ENCODE data around the gene FBP1.

Gene FBP1

DNA sequence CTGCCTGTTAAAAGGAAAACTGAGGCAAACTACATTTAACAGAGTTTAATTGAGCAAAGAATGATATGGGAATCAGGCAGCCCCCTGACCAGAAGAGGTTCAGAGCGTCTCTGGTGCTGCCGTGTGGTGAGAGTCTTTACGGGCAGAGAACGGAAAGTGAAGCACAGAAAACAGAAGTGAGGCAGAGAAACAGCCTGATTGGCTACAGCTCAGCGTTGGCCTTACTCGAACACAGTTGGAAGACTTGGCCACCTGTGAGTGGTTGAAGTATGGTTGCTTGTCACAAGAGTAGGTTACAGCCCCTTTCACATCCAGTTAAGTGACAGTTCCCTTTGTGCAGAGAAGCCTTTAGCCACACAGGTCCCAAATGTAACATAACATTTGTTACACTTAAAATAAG lies 16.9 kb upstream of the FBP1 start:
- DNase-seq (ENCODE audit: low spot score) = no peak

DNA sequence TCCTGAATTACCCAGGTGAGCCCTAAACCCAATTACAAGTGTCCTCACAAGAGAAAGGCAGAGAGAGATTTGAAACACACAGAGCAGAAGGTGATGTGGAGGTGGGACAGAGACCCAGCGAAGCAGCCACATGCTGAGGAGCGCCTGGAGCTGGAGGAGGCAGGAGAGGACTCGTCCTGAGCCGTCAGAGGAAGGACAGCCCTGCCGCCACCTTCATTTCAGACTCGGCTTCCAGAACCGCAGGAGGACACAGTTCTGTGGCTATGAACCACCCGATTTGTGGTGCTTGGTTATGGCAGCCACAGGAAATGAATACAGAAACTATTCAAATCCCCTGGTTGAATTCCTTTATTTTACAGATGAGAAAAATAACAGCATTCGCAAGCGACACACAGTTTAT lies 16.4 kb upstream of the FBP1 start:
- DNase-seq (ENCODE audit: low spot score) = no peak

DNA sequence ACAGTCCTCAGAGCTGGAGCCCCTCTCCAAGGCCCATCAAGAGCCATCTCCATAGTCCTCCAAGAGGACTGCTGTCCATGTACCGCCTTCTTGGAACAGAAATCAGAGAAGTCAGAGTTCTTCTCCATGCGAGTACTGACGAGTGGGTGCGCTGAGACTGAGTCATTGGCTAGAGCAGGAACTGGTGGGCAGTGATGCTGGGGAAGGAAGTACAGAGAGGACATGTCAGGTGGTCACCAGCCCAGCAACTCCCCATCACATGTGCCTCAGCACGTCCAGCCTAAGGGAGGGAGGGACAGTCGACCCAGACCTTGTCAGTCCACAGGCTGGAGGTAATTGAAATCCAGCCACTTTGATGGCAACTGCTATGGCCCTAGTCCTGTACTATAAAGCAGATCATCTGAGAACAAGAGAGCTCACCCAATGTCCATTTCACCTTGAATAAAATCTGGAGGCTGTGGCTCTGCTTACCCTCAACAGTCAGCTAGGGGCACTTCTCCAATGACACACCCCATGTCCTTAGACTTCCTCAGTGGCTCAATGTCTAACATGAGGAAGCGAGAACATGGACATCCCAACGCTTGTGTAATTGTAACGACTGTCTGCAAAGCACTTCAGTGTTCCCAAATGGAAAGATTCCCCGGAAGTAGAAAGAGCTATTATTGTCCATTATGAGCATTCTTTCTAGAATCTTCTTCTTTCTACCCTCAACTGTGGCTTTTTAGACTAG lies 15.0 kb upstream of the FBP1 start:
- DNase-seq (ENCODE audit: low spot score) = no peak

DNA sequence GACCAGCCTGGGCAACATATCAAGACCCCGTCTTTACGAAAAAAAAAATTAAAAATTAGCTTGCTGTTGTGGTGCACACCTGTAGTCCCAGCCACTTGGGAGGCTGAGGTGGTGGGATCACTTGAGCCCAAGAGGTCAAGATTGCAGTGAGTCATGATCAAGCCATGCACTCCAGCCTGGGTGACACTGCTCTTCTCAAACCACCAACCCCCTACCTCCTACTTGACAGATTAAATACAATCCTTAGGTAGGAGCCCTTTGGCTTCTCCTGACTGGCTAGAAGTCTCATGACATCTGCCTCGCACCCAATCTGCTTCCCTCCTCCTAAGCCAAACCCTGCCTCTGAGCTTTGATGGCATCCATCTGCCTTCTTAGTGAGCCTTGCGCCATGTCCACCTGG lies 11.6 kb upstream of the FBP1 start:
- no peak for DNase-seq (ENCODE audit: low spot score)

DNA sequence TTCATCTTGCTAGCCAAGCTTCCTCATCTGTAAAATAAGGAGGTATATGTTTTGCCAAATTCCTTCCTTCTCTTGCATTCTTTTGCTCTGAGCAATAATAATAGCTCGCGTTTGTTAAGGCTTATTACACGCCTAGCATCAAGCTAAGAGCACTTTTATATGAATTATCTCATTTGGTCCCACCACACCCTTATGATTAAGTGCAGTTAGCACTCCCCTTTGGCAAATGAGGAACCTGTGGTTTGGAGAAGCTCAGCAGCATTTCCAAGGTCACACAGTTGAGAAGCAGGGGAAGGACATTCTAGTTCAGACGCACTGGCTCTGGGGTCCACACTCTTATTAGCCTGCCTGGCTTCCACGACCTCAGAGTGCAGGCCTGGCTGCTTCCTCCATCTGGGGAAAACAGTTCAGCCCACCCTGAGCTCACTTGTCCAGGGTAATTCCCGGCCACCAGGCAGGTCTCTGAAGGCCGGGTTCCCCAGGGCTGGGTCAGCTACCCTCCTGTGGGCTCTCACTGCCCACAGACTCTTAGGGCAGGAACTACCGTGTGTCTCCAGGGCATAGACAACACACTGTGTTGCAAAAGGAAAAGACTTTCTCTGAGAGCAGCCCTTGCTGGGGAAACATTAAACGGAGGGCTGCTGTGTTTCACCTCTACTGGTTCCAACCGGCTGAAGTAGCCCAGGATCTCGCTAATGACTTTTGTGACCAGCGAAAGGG lies 9.9 kb upstream of the FBP1 start:
- DNase-seq (ENCODE audit: low spot score) = no peak

DNA sequence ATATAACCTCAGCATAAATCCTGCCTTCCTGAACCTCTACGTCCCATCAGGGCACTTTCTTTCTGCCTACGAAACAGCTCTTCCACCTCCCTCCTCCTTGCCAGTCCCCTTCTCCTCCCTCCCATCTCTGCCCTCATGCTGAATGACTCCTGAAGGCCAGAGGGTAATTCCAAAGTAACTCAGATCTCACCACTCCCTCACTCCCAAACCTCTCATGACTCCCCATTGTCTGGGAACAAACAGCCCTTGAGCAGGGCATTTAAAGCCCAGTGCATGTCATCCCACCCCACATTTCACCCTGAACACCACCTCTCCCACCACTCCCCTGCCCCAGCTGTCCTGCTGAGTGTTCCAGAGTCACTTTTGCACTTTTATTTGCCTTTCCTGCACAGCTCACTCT lies 8.9 kb upstream of the FBP1 start:
- no peak for DNase-seq (ENCODE audit: low spot score)

DNA sequence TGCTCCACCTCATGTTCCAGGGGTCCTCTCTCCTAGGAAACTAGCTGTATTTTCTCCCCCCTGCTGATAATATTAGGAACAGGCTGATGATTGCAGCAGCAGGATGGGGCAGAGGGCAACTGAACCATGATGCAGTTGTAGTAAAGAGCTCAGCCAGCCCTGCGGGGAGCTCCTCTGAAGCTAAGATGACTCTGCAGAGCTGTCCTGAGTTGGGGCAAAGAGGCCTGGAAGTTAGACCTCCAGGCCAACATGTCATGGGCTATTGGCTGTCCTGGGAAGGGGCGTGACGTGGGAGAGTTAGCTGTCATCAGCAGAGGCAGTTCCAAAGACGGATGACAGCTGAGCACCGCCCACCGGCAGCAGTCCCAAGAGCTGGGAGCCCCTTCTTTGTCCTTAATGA lies 6.6 kb upstream of the FBP1 start:
- no peak for DNase-seq (ENCODE audit: low spot score)

DNA sequence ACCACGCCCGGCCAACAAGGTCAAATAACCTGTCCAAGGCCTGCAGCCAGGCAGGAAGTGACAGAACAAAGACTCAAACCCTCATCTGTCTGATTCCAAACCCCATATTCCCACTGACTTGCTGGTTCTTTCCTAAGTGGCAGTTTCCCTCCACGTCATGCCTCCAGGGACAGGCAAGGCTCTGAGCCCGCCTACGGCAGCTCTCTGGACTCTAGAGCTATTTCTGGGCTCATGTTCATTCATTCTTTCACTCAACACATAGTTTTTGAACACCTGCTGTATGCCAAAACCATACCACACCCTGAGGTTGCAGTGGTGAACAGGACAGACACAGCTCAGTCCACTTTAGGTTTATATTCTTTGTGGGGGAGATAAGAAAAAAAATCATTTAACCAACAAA lies 5.2 kb upstream of the FBP1 start:
- no peak for DNase-seq (ENCODE audit: low spot score)

DNA sequence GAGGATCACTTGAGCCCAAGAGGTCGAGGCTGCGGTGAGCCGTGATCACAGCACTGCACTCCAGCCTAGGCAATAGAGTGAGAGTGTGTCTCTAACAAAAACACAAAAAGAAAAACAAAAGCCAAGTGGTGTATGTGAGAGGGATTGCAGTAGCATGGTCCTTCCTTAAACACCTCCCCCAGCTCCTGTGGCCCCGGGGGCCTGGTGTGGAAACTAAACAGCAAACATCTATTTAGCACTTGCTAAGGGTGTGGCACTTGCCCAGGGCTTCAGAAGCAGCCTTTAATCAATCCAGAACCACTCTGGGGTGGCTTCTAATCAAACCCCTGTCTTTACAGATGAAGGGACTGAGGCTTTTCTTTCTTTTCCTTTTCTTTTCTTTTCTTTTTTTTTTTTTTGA lies 4.4 kb upstream of the FBP1 start:
- DNase-seq (ENCODE audit: low spot score) = no peak

DNA sequence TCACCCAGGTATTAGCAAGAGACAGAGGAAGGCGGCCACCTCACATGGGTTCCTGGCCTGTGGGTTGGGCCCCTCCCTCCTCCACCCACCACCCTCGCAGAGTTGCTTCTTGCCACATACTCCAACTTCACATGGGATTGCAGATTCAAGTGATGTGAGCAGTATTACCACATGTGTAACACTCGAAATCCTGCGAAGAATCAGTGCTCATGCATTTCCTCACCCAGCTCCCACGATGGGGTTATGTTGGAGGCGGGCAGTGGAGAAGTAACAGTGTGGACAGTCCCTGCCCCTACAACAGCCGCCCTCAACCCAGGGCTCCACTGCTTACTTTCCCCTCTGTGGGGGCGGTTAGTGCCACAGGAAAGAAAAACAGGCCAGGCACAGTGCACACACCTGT lies 3.9 kb upstream of the FBP1 start:
- DNase-seq (ENCODE audit: low spot score) = no peak

DNA sequence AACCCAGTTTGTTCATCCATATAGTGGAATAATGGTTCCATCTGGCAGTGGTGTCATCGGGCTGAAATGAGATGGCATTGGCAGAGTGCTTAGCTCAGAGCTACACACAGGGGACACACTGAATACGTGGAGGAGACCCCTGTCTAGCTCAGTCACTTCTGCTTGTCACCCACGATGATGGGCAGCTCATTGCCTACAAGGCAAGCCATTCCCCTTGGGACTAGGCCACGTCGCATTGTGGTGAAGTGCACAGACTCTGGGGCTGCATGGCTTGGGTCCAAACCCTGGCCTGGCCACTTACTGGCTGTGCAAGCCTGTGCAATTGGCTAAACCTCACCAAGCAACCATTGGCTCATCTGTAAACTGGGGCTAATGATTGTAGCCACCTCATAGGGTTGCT lies 3.2 kb upstream of the FBP1 start:
- no peak for DNase-seq (ENCODE audit: low spot score)

DNA sequence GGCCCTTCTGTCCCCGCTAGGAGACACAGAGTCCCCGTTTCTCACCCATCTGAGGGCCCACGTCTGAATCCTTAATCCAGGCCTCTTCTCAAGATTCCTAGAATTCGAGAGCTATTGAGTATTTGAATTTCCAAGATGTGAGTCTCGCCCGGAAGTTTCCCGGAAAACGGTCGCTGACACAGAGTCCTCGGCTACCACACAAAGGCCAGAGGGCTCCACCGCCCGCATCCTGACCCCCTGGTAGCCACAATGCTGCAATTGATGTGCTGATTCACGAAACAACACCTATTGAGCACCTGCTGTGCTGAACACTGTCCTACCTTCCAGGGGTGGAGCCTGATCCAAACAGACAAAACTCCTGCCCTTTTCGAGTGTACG lies 670 bp upstream of the FBP1 start:
- no peak for DNase-seq (ENCODE audit: low spot score)

DNA sequence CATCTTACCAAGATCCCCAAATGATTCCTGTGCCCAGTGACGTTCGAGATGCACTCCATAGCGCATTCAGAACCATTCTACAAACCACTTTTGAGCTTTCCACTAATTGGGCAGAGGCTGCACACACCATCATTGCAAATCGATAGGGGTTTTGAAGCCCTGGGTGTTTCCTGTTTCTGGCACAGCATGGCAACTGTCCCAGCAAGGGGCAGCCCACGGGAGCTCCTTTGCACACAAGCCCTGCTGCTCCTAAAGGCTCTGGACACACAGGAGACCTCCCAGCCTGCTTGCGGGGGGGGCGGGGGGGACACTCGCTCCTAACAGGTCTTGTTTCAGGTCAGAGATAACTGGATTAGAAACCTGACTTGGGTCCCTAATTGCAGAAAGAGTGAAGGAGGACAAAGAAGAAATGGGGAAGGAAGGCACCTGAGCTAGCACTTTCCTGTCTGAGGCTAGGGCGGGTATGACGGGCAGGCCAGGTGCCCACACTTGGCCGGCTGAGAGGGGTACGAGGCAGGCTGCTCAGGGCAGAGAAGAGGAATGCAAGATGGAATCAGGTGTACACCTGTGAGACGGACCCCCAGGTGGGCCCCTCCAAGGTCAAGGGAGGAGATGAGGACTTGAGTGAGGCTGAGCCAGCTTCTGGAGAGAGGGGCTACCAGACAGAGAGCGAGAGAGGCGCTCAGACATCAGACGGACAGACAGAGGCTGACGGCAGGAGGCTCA lies 820 bp downstream of the FBP1 start:
- no peak for DNase-seq (ENCODE audit: low spot score)

DNA sequence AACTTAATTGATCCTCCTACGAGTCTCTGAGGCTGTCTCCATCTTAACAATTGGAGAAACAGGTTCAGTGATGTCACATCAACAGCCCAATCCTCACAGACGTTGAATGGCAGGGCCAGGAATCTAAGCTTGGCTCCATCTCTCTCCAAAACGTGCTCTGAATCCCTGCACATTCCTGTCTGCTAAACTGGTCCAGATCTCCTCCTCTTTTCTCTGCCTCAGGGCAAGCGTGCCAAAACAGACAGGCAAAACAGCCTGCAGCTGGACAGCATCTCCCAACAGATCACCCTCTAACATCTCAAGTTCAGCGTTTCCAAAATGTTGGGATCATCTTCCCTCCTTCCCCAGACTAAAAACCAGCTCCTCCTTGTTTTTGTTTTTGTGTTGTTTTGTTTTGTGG lies 6.6 kb downstream of the FBP1 start:
- no peak for DNase-seq (ENCODE audit: low spot score)

DNA sequence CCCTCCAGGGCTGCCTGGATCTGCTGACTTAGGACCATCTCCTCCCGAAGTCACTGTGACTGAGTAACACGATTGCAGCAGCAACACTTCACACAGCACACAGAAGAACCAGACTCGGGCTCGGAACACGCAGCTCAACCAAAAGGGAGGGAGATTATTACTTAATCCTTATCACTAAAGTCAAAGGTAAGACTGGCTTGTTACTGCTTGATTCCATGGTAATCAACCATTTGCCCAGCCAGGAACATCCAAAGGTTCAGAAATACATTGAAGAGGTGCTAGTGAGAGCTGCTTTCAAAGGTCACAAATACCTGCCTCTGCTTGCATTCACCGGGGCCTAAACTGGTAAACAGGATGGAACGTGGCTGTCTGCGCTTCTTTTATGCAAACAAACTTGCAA lies 7.7 kb downstream of the FBP1 start:
- DNase-seq (ENCODE audit: low spot score) = no peak

DNA sequence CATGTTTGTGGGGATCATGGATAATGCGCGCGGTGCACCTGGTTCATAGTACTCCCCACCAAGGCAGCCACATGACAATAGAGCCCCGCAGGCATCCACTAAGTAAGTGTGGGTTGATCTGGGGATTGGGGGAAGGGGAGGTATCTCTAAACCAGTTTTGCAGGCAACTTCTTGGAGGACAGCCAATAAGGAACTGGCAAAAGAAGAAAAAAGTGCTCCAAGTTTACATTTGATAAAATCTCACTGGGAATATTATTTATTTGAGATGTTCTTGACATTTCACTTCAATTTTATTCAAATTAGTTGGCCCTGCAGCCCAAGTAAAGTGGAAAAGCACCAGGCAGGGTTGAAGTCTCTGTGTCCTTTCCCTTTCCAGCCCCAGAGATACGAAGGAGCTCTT lies 8.5 kb downstream of the FBP1 start:
- no peak for DNase-seq (ENCODE audit: low spot score)

DNA sequence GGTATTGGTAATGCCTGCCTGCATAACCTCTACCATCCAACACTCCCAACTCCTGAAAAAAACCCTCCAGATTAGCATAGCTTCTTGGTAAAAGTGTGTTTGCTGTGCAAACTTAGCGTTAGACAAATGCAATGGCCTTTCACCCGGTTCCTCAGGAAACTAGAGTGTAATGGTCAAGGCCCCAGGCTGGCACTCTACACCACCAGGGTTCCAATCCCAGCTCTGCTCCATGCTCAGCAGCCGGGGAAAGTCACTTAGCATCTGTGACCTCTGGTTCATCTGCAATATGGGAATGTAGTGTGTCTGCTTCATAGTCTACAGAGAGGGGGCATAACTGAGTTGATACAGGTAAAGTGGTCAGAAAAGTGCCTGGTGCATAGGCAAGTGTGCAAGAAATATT lies 9.0 kb downstream of the FBP1 start:
- no peak for DNase-seq (ENCODE audit: low spot score)

DNA sequence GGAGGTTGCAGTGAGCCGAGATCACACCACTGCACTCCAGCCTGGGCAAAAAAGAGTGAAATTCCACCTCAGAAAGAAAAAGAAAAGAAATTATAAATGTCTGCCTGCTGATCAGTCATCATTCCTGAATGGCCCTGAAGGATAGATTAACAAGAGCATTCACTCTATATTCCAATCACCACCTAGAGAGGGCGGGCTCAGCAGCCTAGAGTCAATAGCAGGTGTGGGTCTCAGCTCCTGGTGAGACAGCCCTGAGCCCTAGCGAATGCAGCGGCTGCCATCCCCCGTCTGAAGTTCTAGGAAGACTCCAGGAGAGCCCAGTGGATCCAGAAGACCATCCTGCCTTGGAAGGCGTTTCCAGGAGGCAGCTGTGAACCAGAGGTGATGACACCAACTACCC lies 12.0 kb downstream of the FBP1 start:
- DNase-seq (ENCODE audit: low spot score) = no peak

DNA sequence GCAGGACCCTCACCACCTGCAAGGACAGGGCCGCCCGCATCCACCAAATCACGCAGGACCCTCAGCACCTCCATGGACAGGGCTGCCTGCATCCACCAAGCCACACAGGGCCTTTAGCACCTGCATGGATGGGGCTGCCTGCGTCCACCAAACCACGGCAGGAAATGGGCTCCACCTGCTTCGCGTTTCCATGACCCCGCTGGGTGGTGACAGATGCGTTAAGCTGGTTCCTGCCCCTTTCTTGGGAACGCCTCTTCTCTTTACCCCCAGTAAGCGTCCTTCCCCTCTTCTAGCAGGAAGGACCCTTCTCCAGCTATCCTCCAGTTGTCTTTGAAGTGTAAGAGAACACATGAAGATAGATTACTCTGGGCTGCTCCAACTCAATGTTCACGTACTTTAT lies 13.5 kb downstream of the FBP1 start:
- DNase-seq (ENCODE audit: low spot score) = no peak

DNA sequence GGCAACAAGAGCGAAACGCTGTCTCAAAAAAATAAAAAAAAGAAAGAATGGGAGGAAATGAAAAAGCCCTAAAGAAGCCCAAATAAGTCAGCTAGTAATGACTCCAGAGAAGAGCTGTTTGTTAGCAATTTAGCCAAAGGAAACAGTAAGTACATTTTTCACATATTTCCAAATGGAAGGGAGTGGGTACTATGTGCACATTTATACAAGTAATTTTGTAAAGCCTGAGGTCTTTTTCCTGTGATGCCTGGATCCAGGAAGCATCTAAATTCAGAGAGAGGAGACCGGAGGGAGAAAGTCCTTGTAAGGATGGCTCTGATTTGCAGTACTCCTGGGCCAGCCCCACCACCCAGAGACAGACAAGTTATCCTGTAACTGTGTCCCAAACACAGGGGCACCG lies 14.7 kb downstream of the FBP1 start:
- DNase-seq (ENCODE audit: low spot score) = no peak

DNA sequence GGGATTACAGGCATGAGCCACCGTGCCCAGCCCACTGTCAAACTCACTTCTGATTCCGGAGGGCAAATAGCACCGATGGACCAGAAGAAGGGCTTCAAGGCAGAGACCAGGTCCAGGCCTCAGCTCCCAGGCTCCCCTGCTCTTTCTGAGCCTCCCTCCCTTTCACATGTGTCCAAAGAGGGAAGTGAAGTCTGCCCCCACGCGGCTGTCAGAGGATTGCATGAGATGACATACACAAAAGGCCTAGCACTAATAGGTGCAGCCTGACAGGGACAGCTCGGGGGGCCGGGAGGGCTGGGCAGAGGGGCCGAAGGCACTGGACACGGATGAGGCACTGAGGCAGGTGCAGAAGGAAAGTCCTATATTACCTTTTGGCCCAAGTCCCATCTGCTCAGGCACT lies 16.1 kb downstream of the FBP1 start:
- peak; percentile 37 for DNase-seq (ENCODE audit: low spot score)

DNA sequence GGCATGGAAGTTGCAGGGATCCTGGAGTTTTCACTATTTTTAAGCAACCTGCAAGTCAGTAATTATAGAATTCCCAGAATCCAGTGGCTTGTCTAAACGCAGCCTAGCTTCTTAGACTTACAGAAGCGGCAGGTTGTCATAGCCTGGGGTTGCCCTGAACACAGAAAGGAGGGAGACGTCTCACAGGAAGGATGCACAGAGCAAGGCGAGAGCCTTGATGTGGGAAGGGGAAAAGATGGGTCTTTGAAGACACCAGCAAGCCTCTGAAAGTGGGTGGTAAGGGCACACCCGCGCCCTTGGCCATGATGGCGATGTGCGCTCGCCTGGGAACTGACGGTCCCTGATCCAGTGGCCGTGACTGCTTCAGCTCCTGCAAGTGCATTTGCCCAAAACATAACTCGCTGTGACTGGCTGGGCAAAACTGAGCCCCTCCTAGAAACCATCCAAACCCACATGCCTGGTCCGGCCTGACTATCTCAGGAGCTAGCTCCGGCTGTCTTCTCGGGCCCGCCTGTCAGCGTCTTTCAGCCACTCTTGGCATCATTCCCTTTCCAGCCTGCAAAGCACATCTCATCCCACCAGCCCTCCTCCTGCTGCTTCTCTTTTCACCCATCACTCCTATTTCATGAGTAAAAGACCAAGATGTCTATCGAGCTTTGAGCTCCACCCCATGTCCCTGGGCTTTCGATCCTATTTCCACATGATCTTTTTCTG lies 17.1 kb downstream of the FBP1 start:
- no peak for DNase-seq (ENCODE audit: low spot score)

DNA sequence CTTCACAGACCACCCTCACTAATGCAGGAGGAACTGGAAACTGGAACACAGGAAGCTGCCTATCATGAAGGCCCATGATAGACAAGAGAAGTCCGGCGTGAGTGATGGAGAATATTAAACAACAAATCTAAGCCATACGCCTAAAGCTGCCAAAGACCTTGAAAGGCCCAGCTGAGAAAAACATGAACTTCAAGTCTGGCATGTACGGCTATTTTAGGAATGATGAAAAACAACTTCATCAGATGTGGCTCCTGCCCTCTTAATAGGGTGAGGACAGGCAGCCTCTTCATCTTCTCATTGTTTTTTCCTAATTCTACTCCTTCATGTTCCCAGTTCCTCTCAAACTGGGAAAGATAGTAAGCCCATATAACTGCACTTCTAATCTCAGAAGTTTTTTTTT lies 20.3 kb downstream of the FBP1 start:
- DNase-seq (ENCODE audit: low spot score) = no peak
